ENCODE measurements around the gene YWHAG. TPM values are rescaled to one million over a fixed set of nuclear protein-coding genes. Genes with fewer than 3 reads are reported as not detected.

YWHAG gene
- total and polyA plus RNA-seq, 2 of the 13 experiments (the other 11 are each of a cell fraction or from before 2014, with no cell fraction given) = 36.9 to 67.5 TPM

DNA sequence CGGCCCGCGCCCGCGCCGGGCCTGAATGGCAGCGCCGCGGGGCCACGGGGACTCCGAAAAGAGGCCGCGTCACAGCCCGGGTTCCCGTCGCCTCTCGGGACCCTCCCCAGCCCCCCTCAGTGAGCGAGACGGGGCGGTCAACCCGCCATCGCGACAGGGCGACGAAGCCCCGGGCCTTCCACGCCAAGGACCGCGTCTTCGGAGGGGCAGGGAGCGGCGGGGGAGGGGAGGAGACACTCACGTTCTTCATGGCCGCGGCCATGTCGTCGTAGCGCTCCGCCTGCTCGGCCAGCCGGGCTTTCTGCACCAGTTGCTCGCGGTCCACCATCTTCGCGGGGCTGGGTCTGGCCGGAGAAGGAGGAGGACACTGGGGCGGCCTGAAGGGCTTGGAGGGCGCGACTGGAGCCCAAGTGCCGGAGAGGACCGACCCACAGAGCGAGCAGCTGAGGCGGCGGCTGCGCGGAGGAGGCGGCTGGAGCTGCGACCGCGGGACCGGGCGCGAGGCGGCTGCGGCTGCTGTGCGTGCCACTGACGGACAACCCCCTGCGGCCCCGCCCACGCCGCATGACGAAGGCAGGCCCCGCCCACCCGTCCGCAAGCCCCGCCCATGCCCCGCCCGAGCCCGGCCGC, at the start of gene YWHAG (continued):
- TF ChIP-seq, protein P1, sequence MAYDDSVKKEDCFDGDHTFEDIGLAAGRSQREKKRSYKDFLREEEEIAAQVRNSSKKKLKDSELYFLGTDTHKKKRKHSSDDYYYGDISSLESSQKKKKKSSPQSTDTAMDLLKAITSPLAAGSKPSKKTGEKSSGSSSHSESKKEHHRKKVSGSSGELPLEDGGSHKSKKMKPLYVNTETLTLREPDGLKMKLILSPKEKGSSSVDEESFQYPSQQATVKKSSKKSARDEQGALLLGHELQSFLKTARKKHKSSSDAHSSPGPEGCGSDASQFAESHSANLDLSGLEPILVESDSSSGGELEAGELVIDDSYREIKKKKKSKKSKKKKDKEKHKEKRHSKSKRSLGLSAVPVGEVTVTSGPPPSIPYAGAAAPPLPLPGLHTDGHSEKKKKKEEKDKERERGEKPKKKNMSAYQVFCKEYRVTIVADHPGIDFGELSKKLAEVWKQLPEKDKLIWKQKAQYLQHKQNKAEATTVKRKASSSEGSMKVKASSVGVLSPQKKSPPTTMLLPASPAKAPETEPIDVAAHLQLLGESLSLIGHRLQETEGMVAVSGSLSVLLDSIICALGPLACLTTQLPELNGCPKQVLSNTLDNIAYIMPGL (CRISPR knock-in tag; IDR thresholded peaks at IDR 0.05; ENCODE audit: borderline replicate concordance in 1 of 2, low read depth in 1 of 2) = peak; percentile 70 to 73; a peak in 3 of 4 replicates
- peak; percentile 30; the same call in 1 of the 2 replicates for TF ChIP-seq ZMYM3 (CRISPR knock-in tag; IDR thresholded peaks at IDR 0.05)
- 0 out of 2 replicates have a peak, but pooled peaks have one; percentile 24 for TF ChIP-seq HNRNPL (IDR thresholded peaks at IDR 0.05; ENCODE audit: low read depth, low read length)
- no peak for TF ChIP-seq FOXK1 (CRISPR knock-in tag; IDR thresholded peaks at IDR 0.05; ENCODE audit: borderline replicate concordance, low read depth)
- TF ChIP-seq SRSF1 (optimal IDR thresholded peaks at IDR 0.05; ENCODE audit: low read depth, low read length) = peak; percentile 23
- no peak for TF ChIP-seq FOSL1 (CRISPR knock-in tag; IDR thresholded peaks at IDR 0.05; ENCODE audit: borderline replicate concordance)
- no peak for TF ChIP-seq ZNF326 (CRISPR knock-in tag; IDR thresholded peaks at IDR 0.05; ENCODE audit: borderline replicate concordance)
- TF ChIP-seq ZNF546 (CRISPR knock-in tag; conservative IDR thresholded peaks at IDR 0.05) = no peak; the same call in 1 of the 2 replicates
- no peak for TF ChIP-seq CEBPB (IDR thresholded peaks at IDR 0.05; ENCODE audit: borderline replicate concordance, low read depth, low read length)
- no peak for TF ChIP-seq ONECUT2 (CRISPR knock-in tag; IDR thresholded peaks at IDR 0.05)
- TF ChIP-seq, protein P2, sequence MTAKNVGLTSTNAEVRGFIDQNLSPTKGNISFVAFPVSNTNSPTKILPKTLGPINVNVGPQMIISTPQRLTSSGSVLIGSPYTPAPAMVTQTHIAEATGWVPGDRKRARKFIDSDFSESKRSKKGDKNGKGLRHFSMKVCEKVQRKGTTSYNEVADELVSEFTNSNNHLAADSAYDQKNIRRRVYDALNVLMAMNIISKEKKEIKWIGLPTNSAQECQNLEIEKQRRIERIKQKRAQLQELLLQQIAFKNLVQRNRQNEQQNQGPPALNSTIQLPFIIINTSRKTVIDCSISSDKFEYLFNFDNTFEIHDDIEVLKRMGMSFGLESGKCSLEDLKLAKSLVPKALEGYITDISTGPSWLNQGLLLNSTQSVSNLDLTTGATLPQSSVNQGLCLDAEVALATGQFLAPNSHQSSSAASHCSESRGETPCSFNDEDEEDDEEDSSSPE (CRISPR knock-in tag; IDR thresholded peaks at IDR 0.05) = peak; percentile 45; the same call in 1 of the 2 replicates
- no peak for TF ChIP-seq ZNF253 (CRISPR knock-in tag; IDR thresholded peaks at IDR 0.05; ENCODE audit: borderline replicate concordance)
- peak; percentile 73; the same call in 1 of the 2 replicates for TF ChIP-seq MTA1 (CRISPR knock-in tag; IDR thresholded peaks at IDR 0.05; ENCODE audit: borderline replicate concordance)
- TF ChIP-seq, protein P3, sequence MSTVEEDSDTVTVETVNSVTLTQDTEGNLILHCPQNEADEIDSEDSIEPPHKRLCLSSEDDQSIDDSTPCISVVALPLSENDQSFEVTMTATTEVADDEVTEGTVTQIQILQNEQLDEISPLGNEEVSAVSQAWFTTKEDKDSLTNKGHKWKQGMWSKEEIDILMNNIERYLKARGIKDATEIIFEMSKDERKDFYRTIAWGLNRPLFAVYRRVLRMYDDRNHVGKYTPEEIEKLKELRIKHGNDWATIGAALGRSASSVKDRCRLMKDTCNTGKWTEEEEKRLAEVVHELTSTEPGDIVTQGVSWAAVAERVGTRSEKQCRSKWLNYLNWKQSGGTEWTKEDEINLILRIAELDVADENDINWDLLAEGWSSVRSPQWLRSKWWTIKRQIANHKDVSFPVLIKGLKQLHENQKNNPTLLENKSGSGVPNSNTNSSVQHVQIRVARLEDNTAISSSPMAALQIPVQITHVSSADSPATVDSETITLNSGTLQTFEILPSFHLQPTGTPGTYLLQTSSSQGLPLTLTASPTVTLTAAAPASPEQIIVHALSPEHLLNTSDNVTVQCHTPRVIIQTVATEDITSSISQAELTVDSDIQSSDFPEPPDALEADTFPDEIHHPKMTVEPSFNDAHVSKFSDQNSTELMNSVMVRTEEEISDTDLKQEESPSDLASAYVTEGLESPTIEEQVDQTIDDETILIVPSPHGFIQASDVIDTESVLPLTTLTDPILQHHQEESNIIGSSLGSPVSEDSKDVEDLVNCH (CRISPR knock-in tag; IDR thresholded peaks at IDR 0.05) = no peak
- TF ChIP-seq MAFG (CRISPR knock-in tag; IDR thresholded peaks at IDR 0.05) = no peak
- TF ChIP-seq, protein P4, sequence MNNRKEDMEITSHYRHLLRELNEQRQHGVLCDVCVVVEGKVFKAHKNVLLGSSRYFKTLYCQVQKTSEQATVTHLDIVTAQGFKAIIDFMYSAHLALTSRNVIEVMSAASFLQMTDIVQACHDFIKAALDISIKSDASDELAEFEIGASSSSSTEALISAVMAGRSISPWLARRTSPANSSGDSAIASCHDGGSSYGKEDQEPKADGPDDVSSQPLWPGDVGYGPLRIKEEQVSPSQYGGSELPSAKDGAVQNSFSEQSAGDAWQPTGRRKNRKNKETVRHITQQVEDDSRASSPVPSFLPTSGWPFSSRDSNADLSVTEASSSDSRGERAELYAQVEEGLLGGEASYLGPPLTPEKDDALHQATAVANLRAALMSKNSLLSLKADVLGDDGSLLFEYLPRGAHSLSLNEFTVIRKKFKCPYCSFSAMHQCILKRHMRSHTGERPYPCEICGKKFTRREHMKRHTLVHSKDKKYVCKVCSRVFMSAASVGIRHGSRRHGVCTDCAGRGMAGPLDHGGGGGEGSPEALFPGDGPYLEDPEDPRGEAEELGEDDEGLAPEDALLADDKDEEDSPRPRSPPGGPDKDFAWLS (CRISPR knock-in tag; IDR thresholded peaks at IDR 0.05; ENCODE audit: borderline replicate concordance) = no peak
- no peak; the same call in 1 of the 2 replicates for TF ChIP-seq JDP2 (CRISPR knock-in tag; IDR thresholded peaks at IDR 0.05; ENCODE audit: borderline replicate concordance)
- TF ChIP-seq ZZZ3 (CRISPR knock-in tag; IDR thresholded peaks at IDR 0.05; ENCODE audit: borderline replicate concordance) = no peak
- TF ChIP-seq, protein P5, sequence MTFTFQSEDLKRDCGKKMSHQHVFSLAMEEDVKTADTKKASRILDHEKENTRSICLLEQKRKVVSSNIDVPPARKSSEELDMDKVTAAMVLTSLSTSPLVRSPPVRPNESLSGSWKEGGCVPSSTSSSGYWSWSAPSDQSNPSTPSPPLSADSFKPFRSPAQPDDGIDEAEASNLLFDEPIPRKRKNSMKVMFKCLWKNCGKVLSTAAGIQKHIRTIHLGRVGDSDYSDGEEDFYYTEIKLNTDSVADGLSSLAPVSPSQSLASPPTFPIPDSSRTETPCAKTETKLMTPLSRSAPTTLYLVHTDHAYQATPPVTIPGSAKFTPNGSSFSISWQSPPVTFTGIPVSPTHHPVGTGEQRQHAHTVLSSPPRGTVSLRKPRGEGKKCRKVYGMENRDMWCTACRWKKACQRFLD (CRISPR knock-in tag; IDR thresholded peaks at IDR 0.05; ENCODE audit: borderline replicate concordance) = 0 out of 2 replicates have a peak, but pooled peaks have one; percentile 29
- peak; percentile 50; the same call in 1 of the 2 replicates for TF ChIP-seq ZNF331 (CRISPR knock-in tag; IDR thresholded peaks at IDR 0.05)
